Measurements from ENCODE around the gene SPAG8. TPM values are rescaled to one million over a fixed set of nuclear protein-coding genes. Genes with fewer than 3 reads are reported as not detected.

Gene SPAG8
- total RNA-seq, 1 donor from 2014 or later = 0.12 TPM

GRCh38 chr9:35759795-35760194 lies 52.3 kb downstream of the SPAG8 start:
- no peak for DNase-seq (ENCODE audit: low read depth)
- TF ChIP-seq CTCF (conservative IDR thresholded peaks at IDR 0.05; ENCODE audit: low read depth, low read length) = no peak
- H3K4me3 ChIP-seq (ENCODE audit: low read depth, low read length) = no peak overlapping the region

Other genes with a start within 250 kb of the SPAG8 start
- gene TESK1, start 207.0 kb downstream of the SPAG8 start, total RNA-seq = 23.5 and 24.0 TPM in 2 replicates
- 0.51 and 1.2 TPM in 2 replicates for gene CD72, start 193.8 kb downstream of the SPAG8 start, total RNA-seq
- gene SIT1, start 161.3 kb downstream of the SPAG8 start, total RNA-seq = not detected in 2 replicates
- gene RMRP, start 154.2 kb downstream of the SPAG8 start, total RNA-seq = 3,154 and 10,636 TPM in 2 replicates
- gene CCDC107, start 154.0 kb downstream of the SPAG8 start, total RNA-seq = 19.0 and 35.4 TPM in 2 replicates
- gene ARHGEF39, start 147.1 kb downstream of the SPAG8 start, total RNA-seq = 11.9 and 17.5 TPM in 2 replicates
- gene CA9, start 138.3 kb downstream of the SPAG8 start, total RNA-seq = 0.43 TPM in 1 of 2 replicates, not detected in the other
- gene TPM2, start 122.3 kb downstream of the SPAG8 start, total RNA-seq = 265 and 267 TPM in 2 replicates
- 114 and 177 TPM in 2 replicates for gene TLN1, start 80.1 kb downstream of the SPAG8 start, total RNA-seq
- 49.9 and 66.4 TPM in 2 replicates for gene CREB3, start 79.6 kb downstream of the SPAG8 start, total RNA-seq
- 32.8 and 39.3 TPM in 2 replicates for gene GBA2, start 63.0 kb downstream of the SPAG8 start, total RNA-seq
- 13.6 and 14.9 TPM in 2 replicates for gene RGP1, start 63.0 kb downstream of the SPAG8 start, total RNA-seq
- not detected in 2 replicates for gene MSMP, start 58.0 kb downstream of the SPAG8 start, total RNA-seq
- gene NPR2, start 20.7 kb downstream of the SPAG8 start, total RNA-seq = 7.3 and 11.0 TPM in 2 replicates
- gene HINT2, start 2.8 kb upstream of the SPAG8 start, total RNA-seq = 25.9 and 32.5 TPM in 2 replicates
- gene FAM221B, start 16.5 kb upstream of the SPAG8 start, total RNA-seq = not detected in 2 replicates
- gene TMEM8B, start 17.0 kb upstream of the SPAG8 start, total RNA-seq = 2.5 and 4.2 TPM in 2 replicates
- gene OR13J1, start 58.1 kb upstream of the SPAG8 start, total RNA-seq = not detected in 2 replicates
- gene HRCT1, start 93.9 kb upstream of the SPAG8 start, total RNA-seq = 0.58 TPM in 1 of 2 replicates, not detected in the other
- 0.29 TPM in 1 of 2 replicates, not detected in the other for gene SPAAR, start 97.2 kb upstream of the SPAG8 start, total RNA-seq
- gene OR2S2, start 145.9 kb upstream of the SPAG8 start, total RNA-seq = not detected in 2 replicates
- gene RECK, start 224.7 kb upstream of the SPAG8 start, total RNA-seq = 5.7 and 6.6 TPM in 2 replicates